GM18519 (cell line): Measurements from ENCODE around the gene GBGT1.
"Not testable (repeated sequence)": the region's sequence is repeated elsewhere in the genome, so short reads cannot be mapped to it uniquely, and the experiment has no call there.

Source experiments
- ATAC-seq: cut with Tn5 transposase; IDR thresholded peaks from one replicate; pipeline ENCODE4 v1.9.1; 2021; ENCODE audit warnings: mild to moderate bottlenecking, moderate library complexity; ENCODE audit not compliant: unreplicated experiment, low FRiP score

Gene GBGT1

GRCh38 chr9:133199648-133200321 lies 36.1 kb upstream of the GBGT1 start:
- ATAC-seq = no peak

GRCh38 chr9:133195029-133195428 lies 31.3 kb upstream of the GBGT1 start:
- ATAC-seq = no peak

DNA sequence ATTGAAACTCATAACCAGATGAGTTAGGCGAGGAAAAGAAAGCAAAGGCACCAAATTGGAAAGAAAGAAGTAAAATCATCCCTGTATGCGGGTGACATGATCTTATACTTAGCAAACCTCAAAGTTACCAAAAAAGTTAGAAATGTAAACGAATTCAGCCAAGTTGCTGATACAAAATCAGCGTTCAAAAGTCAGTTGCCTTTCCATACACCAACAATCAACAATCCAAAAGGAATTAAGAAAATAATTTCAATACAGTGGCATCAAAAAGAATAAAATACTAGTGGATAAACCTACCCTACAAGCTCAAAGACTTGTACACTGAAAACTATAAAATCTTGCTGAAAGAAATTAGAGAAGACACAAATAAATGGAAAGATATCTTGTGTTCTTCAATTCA lies 30.9 kb upstream of the GBGT1 start:
- ATAC-seq = no peak

GRCh38 chr9:133191989-133192388 lies 28.3 kb upstream of the GBGT1 start:
- no peak for ATAC-seq

GRCh38 chr9:133189826-133190225 lies 26.1 kb upstream of the GBGT1 start:
- no peak for ATAC-seq

GRCh38 chr9:133188843-133189180 lies 25.1 kb upstream of the GBGT1 start:
- no peak for ATAC-seq

- no peak for ATAC-seq
Observed at GRCh38 chr9:133188006-133188842, 24.5 kb upstream of the GBGT1 start.

DNA sequence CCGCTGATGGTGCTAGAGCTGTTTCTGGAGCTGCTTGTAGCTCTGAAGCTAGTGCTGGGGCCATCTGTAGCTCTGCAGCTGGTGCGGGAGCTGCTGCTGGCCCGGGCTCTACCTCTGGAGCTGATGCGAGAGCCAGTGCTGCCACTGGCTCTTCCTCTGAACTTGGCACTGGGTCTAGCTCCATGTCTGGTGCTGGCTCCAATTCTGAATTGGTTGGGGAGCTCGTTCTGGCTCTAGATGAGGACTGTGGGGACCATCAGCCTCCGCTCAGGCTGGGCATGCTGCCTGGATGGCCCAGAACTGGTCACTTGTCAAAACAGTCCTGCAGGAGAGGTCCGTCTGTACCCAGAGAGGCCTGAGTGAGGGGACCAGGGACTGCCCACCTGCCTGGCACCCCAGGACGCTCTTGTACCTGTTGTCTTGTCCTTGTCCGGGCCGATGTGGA lies 23.9 kb upstream of the GBGT1 start:
- ATAC-seq = no peak

DNA sequence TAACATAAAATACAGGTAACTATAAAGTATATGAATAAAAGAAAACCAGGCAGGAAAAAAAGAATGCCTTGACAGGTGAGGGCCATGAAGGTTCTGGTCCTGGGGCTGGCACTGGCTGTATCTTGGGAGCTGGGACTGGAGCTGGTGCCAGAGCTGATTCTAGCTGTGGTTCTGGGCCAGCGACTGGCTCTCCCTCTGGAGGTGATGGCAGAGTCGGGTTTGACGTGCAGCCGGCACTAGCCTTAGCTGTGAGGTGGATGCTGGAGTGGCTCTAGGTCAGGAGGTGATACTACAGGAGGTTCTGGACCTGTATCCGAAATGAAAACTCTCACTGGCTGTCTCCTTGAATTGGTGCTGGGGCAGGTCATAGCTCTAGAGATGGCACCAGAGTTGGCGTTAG lies 23.0 kb upstream of the GBGT1 start:
- ATAC-seq = no peak

DNA sequence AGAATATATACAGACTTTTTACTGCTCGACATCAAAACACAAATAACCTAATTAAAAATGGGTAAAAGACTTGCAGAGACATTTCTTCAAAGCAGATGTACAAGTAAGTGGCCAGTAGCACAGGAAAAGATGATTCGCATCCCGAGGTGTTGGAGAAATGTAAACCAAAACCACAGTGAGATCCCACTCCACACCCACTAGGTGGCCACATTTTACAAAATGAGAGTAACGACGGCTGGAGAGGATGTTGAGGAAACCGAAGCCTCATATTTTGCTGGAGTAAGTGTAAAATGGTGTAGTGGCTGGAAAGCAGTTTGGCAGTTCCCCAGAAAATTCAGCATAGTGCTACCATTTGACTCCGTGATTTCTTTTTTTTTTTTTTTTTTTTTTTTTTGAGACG lies 21.3 kb upstream of the GBGT1 start:
- ATAC-seq = no peak

DNA sequence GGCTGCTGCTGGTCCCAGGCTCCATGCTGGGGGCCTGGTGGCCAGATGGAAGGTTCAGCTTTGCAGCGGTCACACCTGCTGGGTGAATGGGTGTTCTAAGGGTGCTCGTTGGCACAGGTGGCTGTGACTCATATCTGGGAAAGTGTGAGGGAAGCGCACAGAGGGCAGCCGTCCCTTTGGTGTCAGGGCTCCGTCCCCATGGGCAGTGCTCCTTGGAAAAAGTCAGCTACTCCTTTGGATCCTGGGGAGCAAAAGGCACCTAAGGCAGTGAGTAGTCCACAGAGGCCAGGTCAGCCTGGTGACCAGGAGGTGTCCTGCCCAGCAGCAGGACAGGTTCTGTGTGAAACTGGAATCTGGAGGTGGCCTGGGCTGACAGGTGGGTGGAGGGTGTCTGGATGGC lies 18.4 kb upstream of the GBGT1 start:
- ATAC-seq = no peak

- ATAC-seq = no peak
Observed at GRCh38 chr9:133181561-133181960, 17.8 kb upstream of the GBGT1 start.

DNA sequence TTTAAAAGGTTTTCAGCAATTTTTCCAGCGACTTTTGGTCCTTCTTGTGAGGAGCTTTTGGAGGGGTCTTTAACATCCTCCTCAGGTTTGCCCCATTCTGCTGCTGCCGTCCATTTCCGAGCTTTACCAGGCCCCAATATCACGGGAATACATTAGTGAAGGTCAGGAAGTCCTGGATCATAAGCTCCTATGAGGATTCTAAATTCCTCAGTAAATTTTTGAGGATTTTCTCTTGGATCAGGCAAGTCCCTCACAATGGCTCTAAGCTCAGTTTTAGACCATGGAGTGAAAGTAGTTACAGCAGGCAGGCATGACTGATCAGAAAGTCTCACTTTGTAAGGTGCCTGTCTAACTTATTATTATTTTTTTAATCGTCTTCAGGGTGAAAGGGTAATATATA lies 17.2 kb upstream of the GBGT1 start:
- ATAC-seq = no peak

GRCh38 chr9:133173056-133173455 lies 9.3 kb upstream of the GBGT1 start:
- no peak for ATAC-seq

GRCh38 chr9:133171161-133171961 lies 7.6 kb upstream of the GBGT1 start:
- no peak for ATAC-seq

- no peak for ATAC-seq
Observed at GRCh38 chr9:133170716-133171115, 7.0 kb upstream of the GBGT1 start.

DNA sequence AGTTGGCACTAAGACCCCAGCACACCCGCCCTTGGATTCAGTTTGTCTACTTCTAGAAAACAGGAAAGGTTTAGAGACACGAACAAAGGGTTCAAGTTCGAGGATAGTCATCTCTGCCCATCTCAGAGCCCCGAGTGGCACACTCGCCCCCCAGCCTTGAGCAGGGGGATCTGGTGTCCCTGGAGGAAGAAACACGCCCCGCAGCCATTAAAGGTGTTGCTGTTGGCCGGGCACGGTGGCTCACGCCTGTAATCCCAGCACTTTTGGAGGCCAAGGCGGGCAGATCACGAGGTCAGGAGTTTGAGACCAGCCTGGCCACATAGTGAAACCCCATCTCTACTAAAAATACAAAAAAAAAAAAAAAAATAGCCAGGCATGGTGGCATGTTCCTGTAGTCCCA lies 6.0 kb upstream of the GBGT1 start:
- not testable (repeated sequence) for ATAC-seq

- no peak for ATAC-seq
Observed at GRCh38 chr9:133169102-133169501, 5.4 kb upstream of the GBGT1 start.

DNA sequence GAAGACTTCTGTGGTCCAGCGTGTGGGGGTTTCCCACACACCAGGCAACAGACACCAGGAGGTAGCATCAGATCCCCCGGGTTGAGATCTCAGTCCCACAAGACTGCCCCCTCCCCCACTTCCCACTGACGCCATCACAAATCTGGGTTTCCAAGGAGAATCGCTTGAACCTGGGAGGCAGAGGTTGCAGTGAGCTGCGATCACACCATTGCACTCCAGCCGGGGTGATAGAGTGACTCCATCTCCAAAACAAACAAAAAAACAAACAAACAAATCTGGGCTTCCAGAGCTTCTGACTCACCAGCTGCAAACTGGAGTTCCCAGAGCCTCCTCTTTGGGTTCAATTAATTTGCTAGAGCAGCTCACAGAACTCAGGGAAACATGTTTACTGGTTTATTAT lies 4.7 kb upstream of the GBGT1 start:
- no peak for ATAC-seq

DNA sequence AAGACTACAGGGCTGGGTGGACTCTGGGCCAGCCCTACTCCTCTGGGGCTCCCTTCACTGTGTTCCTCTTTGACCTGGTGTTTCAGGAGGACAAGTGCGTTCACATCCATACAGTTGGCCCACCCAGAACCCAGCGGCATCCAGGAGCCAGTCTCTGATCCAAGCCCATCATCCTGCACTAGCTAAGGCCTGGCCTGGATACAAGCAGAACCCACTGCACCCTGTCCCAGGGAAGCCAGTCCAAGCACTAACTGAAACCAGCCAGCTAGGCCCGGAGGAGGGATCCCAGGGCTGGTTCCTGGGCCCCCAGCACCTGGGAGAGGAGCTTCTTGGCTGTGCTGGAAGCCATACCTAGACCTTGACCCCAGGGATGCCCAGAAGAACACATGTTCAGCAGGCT lies 4.1 kb upstream of the GBGT1 start:
- ATAC-seq = no peak

DNA sequence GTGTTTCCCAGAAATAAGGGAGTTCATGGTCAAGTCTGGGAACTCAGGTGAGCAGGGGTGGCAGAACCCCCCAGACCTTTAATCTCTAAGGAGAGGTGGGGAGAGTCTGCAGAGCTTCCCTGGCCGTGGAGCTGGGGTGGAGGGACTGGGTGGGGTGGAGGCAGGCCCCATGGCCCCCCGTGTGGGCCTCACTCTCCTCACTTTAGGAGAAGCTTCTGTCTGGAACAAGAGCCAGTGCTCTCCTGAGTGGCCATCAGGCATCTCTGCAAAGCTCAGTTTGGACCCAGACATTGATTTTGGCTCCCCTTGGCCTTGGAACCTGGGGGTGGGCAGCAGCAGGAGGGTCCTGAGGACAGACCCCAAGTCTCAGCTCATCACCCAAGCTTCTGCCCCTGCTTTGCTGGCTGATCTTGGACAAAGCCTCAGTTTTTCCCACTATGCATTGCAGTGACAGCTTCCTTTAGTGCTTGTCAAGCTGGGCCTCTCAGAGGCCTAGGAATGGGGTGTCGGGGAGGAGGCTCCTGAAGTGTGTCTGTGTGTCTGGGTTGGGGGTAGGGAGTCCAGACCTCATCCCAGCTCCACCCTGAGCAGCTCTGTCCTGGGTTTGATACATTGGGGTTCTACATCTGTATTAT lies 3.5 kb upstream of the GBGT1 start:
- ATAC-seq = no peak
